ENCODE results near the gene CTNNA3.

The CTNNA3 gene

GRCh38 chr10:67665491-67665890 is 30.5 kb downstream of the CTNNA3 start:
- peak; percentile 5 for DNase-seq (ENCODE audit: low read depth)

DNA sequence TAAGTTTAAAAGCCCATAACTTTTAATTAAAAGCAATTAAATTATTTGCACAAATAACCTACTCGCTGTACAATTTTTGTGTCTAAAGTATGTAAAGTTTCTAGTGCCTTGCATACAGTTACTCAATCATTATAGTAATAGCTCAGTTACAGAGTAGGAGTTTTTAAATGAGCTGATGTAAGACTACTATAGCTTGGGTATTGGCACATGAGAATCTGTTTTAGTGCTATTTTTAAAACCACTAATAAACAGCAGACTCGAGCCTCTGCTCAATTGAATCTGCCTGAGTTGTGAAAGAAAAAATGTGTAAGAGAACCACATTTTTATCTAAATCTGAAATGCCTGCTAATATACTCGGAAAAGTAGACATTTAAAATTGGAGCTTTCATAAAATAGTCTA is 31.1 kb downstream of the CTNNA3 start:
- DNase-seq (ENCODE audit: low read depth): peak; percentile 43

GRCh38 chr10:67663449-67664087 is 32.4 kb downstream of the CTNNA3 start:
- DNase-seq (ENCODE audit: low read depth): no peak

- no peak for DNase-seq (ENCODE audit: low read depth)
Observed at GRCh38 chr10:67662415-67662814, 33.6 kb downstream of the CTNNA3 start.

DNA sequence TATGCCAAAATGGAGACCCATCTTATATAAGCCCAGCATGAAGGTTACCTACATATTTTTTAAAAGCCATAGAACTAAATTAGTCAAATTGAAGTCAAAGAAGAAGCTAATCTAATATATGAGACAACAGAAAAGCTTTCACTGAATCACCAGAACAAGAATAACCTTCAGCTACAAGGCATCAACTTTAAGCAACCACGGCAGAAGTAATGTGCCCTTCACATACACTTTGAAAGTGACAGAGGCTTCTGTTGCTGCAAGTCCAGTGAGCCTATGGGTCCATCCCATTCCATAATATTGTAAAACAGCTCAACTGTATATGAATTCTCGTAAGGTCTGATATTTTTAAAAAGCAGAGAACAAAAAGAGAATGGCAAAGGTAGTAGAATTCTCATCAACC is 36.5 kb downstream of the CTNNA3 start:
- DNase-seq (ENCODE audit: low read depth): no peak

DNA sequence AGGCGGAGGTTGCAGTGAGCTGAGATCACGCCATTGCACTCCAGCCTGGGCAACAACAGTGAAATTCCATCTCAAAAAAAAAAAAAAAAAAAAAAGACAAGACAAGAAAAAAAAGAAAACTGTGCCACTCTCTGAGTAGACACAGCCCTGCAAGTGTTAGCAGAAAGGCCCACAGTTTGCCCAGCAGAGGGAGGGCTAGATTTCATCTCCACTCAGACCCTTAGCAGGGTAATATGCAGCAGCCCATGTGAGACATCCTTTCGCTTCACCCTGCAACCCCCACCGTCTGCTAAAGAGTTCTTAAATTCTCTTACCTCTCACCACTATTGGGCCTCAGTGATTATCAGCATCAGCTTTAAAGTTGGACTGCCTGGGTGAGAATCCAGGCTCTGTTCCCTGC is 38.2 kb downstream of the CTNNA3 start:
- no peak for DNase-seq (ENCODE audit: low read depth)

DNA sequence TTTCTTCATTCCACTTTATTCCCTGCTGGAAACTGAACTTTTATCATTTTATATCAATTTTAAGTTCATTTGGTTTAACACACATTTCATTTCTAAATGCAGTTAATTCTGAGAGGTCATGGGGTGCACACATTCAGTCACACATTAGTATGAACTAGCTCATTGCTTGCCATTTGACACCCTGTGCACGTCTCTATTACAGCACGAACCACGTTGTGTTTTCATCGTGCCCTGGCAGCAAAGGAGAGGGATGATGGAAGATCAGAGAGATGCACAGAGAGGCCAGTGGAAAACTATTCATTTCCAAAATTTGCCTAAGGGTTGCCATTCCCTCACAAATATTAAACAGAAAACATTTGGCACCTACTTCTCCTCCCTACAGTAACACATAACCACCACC is 45.4 kb downstream of the CTNNA3 start:
- DNase-seq (ENCODE audit: low read depth): no peak

DNA sequence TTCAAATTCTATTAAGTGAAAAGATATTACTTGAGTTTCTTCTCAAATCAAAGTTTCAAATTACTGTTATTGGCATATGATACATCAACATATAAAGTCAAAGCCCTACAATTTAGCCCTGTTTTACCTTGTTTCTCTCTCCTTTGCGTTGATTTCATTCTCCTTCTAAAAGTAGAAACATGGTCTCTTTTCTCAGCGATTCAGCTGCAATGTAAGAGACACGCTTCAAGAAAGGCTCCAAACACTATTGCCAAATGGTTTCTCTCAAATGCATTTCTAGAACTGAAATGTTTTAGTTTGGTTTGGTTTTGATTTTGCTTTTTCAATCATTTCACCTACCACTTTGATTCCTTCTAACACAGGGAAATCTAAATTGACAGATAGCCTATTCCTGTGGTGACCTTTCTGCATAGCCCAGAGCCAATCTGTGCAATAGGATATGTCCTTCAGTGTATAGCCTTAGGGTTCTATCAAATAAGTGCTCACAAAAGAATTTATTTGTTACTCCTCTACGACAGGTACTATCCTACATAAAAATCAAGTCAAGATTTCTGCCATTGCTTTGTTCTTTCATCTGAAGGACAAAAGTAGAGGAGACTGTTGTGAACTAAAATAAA is 47.3 kb downstream of the CTNNA3 start:
- DNase-seq (ENCODE audit: low read depth): no peak

DNA sequence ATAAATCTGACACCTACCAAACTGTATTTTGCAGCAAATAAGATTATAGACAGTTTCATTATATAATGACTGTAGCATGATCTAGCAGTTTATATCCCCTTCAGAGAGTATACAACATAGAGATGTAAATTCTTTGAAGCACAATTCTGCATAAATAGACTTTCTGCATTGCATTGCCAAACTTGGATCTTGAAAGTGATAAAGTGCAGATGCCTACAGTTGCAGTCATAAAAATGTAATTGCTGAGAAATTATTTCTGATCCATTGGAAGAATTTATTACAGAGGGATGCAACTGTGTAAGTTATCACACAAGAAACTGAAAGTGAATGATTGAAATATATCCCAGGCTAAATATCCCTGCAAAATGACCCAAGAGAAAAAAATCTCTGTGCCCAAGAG is 65.1 kb downstream of the CTNNA3 start:
- no peak for DNase-seq (ENCODE audit: low read depth)

DNA sequence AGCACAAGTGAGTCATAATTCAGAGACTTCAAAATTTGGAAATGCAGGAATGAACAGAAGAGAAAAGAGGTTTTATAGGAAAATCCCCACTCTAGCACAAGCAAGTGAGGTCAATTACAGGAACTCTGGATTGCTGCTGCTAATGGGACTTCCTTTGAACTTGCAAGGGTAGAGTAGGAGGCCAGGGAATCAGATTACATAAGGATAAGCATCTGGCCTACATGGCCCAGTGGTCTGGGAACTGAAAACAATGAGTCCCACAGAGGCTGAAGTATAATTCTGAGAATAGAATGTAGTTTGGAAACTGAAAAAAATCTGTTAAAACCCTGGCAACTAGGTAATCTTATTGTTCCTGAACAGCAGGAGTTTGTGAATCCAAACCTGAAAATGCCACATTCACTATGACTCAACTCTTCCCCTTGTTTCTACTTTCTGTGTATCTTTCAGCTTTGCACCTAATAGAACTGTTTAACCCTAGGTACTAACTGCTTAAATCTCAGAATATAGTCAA is 66.5 kb downstream of the CTNNA3 start:
- DNase-seq (ENCODE audit: low read depth): no peak

DNA sequence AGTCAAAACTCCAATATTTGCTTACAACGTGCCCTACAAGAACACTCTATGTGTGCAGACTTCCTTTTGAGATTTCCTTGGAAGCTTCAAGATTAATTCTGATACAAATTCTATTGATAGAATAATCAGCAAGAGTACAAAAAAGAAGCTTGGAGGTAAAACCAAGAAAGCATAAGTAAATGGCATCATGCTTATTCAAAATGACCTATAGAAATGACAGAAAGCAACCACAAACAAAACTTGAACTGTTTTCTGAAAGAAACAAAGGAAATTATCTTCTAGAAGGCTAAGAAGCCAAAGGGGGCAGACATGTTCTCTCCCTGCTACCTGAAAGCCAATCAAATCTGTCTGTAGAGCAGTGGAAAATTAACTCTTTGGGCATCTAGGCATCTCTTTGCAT is 73.0 kb downstream of the CTNNA3 start:
- DNase-seq (ENCODE audit: low read depth): no peak

- DNase-seq (ENCODE audit: low read depth): no peak
Observed at GRCh38 chr10:67622511-67622910, 73.5 kb downstream of the CTNNA3 start.

GRCh38 chr10:67621834-67622233 is 74.2 kb downstream of the CTNNA3 start:
- no peak for DNase-seq (ENCODE audit: low read depth)

DNA sequence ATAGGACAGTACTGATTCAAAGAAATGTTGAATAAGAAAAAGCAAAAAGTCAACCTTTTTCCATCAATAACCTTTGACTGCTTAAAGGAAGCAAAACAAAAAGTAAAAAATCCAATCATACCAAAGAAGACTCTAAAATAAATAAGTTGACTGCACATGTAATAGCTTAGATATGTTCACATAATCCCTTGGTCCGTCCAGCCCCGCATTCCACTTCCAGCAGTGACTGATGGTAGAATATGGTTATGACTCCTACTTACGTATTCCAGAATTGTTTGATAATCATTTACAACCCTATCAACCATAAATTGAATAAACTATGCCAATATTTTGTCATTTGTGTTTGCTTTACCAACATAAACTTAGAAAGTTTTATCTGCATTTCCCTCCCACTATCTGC is 77.9 kb downstream of the CTNNA3 start:
- peak; percentile 90 for DNase-seq (ENCODE audit: low read depth)

- DNase-seq (ENCODE audit: low read depth): peak; percentile 94
Observed at GRCh38 chr10:67612577-67613537, 83.1 kb downstream of the CTNNA3 start.

DNA sequence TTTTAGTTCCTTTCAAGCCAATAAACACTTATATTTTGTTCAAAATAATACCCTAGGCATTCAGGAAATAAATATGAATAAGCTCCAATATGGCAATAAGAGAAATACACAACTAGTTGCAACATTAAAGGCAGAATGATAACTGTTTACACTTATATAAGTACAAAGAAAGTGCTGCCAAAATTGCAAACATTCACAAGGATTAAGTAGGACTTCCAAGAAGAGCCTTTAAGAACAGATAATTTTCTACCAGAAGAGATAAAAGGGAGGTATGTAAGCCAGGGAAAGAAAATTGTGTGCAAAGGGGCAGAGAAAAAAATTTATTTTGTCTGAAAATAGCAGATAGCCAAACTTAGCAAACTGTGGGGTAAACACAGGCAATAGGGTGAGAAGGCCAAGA is 83.8 kb downstream of the CTNNA3 start:
- DNase-seq (ENCODE audit: low read depth): peak; percentile 86

- DNase-seq (ENCODE audit: low read depth): peak; percentile 36
Observed at GRCh38 chr10:67609996-67610793, 85.8 kb downstream of the CTNNA3 start.

DNA sequence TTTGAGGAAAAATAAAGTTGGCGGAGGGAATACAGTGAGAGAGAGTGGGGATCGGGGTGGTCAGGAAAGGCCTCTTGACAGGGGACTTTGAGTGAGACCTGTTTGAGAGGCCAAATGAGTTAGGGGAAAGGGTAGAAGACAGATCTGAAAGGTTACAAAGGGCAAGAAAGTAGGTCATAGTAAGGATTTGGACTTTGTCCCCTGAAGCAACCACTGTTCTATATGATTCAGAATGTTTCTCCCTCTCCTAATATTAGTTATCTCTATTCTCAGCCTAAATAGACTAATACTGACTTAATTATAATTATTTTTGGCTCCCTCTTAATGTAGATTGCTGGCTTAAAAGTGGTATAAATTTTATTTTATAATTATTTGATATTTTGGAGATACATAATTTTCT is 88.0 kb downstream of the CTNNA3 start:
- DNase-seq (ENCODE audit: low read depth): no peak

DNA sequence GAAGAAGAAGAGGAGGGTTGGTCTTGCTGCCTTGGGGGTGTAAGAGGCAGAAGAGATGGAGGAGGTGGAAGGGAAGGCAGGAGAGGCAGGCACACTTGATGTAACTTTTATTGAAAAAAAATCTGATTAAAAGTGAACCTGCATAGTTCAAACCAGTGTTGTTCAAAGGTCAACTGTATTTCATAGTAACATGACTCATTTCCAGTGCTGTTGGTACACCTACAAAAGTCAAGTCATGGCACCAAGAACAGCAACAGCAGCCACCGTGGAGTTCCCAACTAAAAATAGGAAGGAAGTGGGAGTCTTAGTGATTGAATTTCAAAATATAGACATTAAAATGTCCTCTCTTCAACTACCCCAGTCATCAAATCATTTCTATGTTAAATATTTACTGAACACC is 88.5 kb downstream of the CTNNA3 start:
- DNase-seq (ENCODE audit: low read depth): peak; percentile 36

GRCh38 chr10:67606572-67606971 is 89.4 kb downstream of the CTNNA3 start:
- peak; percentile 56 for DNase-seq (ENCODE audit: low read depth)

DNA sequence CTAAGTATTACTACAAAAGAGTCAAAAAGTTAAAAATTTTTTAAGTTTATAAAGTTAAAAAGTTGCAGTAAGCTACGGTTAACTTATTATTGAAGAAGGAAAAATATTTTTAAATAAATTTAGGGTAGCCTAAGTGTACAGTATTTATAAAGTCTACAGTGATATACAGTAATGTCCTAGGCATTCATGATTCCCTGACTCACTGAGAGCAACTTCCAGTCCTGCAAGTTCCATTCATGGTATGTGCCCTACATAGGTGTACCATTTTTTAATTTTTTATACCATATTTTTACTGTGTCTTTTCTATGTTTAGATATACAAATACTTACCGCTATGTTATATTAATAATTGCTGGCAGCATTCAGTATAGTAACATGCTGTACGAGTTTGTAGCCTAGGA is 92.3 kb downstream of the CTNNA3 start:
- no peak for DNase-seq (ENCODE audit: low read depth)

DNA sequence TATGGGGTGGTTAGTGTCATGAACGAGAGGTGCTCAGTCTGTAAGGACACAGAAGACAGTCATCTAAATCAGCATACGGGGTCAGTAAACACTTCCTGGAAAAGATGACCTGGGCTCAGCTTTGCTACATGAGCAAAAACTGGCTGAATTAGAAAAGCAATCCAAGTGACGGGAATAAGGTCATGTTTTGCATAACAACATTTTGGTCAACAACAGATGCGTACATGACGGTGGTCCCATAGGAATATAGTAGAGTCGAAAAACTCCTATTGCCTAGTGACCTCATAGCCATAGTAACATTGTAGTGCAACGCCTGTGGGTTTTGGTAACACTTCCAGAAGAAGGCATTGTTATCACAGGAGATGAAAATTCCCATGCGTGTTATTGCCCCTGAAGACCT is 92.9 kb downstream of the CTNNA3 start:
- DNase-seq (ENCODE audit: low read depth): no peak

Measured in amniotic epithelial cell (primary cell).